ENCODE measurements around the gene BTRC.

GRCh38 chr10:101570428-101571270 is 216.7 kb downstream of the BTRC start:
- no peak for TF ChIP-seq CTCF (IDR thresholded peaks at IDR 0.05)
- TF ChIP-seq POLR2A (IDR thresholded peaks at IDR 0.05) = no peak

Measured in Peyer's patch (tissue), 4 donors.